GM21423 (cell line): ENCODE data around the gene NEURL2.

ENCODE experiments used
- ATAC-seq: cut with Tn5 transposase; IDR thresholded peaks from one replicate; pipeline ENCODE4 v1.9.1; 2021; ENCODE audit warnings: mild to moderate bottlenecking, moderate library complexity; ENCODE audit not compliant: unreplicated experiment

NEURL2 gene

DNA sequence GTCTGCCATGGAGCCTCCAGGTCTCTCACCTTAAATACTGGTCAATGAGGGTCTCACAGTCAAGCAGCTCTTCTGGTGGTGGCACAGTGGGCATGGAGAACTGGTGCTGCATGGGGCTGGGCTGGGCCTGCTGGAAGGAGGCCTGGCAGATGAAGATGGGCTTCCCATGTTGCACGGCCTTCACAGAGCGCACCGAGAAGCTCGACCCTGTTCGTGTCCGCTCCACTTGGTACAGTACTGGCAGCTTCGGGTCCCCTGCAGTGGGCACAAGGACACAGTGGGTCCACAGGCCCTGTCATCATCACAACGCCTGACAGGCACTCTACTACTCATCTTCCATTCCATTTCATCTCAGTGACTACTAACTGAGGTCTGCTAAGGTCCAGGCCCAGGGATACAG, 42.6 kb downstream of the NEURL2 start:
- ATAC-seq = no peak

GRCh38 chr20:45845452-45845851, 45.6 kb downstream of the NEURL2 start:
- no peak for ATAC-seq

GRCh38 chr20:45843506-45843905, 47.5 kb downstream of the NEURL2 start:
- ATAC-seq = no peak

DNA sequence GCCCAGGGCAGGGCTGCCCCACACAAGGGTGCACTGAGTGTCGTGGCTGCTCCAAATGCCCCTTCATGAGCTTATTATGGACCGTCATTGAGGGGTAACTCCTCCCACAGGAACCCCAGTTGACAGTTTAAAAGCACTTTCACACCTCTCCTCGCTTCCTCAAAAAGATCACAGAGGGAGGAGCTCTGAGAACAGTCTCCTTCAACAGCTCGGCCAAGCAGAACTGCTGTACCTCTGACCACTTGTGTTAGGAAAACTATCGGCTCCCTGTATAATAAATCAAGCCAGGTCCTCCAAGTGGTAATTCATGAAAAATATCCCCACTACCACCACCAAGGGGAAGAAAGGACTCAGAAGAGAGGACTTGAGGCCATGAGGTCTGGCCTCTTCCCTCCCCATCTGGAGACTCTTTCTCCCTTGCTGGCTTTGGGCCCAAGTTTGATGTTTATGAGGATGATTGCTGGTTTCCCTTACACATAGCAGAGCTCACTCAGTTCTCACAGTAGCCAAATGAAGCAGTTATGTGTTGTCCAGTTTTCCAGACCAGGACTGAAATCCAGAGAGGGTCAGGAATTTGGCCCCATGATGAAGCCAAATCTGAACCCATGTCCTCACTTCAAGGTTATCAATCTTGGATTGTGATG, 48.7 kb downstream of the NEURL2 start:
- ATAC-seq = peak; percentile 55

DNA sequence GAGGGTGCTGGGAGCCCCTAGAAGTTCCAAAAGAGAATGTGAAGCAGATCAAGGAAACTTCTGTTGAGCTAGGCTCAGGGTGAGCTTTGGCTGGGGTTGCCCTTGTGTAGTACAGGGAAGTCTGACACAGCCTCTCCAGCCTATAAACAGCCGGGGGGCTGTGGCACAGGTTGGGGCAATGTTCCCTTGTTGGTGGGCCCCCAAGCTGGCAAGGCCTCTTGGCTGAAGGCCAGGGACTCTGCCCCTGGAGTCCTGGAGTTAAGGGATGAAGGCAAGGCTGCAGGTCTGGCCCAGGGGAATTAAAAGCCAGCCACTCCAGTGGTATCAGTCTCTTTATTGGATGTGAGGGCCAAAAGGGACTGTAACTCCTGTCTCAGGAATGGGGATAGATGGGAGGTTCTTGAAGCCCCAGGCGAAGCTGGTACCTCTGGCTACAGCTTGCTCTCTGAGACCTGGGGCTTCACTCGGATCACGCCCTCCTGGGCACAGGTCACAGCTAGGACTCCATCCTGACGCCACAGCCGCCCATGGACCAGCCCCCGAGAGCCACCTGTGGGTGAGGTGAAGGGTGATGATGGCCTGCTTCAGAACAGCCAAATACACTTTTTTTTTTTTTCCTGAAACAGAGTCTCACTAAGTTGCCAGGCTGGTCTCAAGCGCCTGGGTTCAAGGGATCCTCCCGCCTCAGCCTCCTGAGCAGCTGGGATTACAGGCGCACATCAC, 49.4 kb downstream of the NEURL2 start:
- ATAC-seq = no peak

GRCh38 chr20:45840700-45841198, 50.3 kb downstream of the NEURL2 start:
- no peak for ATAC-seq
